KBM-7 (cell line): ENCODE data around the gene PLCD1.
"Not testable (repeated sequence)": the region's sequence is repeated elsewhere in the genome, so short reads cannot be mapped to it uniquely, and the experiment has no call there.

Experiments used
- DNase-seq: peaks from one replicate; pipeline ENCODE4 v3.0.0-alpha.2; 2015
- in situ Hi-C: fragments of 300-500 bp; cut with MboI; formaldehyde crosslinking; loops from 2 replicates; pipeline ENCODE4 v1.14.3; 2020; ENCODE audit warnings: low sequenced_read_pairs, low pct_unique_long_range_greater_than_20kb, mixed read lengths

The PLCD1 gene

GRCh38 chr3:38039101-38039898 lies 9.9 kb upstream of the PLCD1 start, which contains the start of gene DLEC1:
DLEC1 (plus strand) TSS chr3:38039208; CDS start chr3:38039226, 18 bp downstream.
- no peak for DNase-seq
- in situ Hi-C loops = no loop called here

GRCh38 chr3:38038447-38038911 lies 9.0 kb upstream of the PLCD1 start:
- no peak for DNase-seq
- in situ Hi-C loops = no loop called here

DNA sequence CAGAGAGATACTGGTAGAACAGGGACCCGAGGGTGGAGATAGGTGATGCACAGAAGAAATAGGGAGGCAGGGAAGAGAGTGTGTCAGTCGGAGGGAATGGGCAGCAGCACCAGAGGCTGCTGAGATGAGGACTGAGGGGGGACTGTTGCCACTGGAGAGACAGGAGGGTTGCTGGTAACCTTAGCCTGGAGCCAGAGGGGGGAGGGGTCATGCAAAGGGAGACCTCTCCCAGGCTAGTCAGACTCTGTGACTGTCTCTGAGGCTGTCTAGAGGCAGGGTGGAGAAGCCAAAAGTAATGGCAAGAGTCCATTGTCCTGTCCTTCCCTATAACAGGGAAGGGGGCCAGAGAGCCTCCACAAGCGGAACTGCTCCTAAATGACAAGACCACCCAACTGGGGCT lies 7.5 kb upstream of the PLCD1 start:
- in situ Hi-C loops = no loop called here
- DNase-seq = no peak

DNA sequence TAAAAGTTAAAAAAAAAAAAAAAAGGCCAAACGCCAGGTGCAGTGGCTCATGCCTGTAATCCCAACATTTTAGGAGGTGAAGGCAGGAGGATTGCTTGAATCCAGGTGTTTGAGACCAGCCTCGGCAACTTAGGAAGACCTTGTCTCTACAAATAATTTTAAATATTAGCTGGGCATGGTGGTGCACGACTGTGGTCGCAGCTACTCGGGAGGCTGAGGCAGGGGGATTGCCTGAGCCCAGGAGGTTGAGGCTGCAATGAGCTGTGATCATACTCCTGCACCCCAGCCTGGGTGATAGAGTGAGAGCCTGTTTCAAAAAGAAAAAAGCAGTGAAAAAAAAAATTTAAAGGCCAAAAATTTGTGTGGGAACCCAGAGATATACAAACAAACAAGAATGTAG lies 6.8 kb upstream of the PLCD1 start:
- no peak for DNase-seq
- in situ Hi-C loops = no loop called here

- in situ Hi-C loops, DNase-seq: not testable (repeated sequence)
These were observed 4.9 kb upstream of the PLCD1 start for GRCh38 chr3:38034335-38034734.

GRCh38 chr3:38033586-38033985 lies 4.1 kb upstream of the PLCD1 start:
- DNase-seq, in situ Hi-C loops: not testable (repeated sequence)

DNA sequence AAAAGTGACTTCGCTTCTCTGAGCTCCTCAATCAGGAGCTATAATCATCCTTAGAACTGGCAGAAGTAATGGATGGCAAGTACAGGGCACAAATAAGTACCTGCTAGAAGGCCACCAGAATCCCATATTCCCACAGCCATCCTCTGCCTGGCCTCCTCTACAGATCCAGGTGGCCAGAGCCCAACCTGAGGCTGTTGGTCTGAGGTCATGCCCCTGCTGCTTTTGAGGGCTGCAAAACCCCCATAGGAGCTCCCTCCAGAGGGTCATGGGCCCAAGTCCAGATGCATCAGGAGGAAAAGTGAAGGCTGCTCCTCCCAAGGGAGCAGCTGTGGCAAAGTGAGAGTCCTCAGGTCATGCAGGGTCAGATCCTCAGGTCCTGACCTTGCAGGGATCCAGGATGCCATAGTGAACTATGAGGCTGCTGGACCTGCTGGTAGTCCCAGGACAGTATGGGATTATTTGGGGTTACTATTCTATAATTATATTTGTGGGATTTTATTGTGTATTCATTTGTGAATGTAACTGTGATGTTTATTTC lies 3.0 kb upstream of the PLCD1 start:
- in situ Hi-C loops = no loop called here
- DNase-seq = no peak

DNA sequence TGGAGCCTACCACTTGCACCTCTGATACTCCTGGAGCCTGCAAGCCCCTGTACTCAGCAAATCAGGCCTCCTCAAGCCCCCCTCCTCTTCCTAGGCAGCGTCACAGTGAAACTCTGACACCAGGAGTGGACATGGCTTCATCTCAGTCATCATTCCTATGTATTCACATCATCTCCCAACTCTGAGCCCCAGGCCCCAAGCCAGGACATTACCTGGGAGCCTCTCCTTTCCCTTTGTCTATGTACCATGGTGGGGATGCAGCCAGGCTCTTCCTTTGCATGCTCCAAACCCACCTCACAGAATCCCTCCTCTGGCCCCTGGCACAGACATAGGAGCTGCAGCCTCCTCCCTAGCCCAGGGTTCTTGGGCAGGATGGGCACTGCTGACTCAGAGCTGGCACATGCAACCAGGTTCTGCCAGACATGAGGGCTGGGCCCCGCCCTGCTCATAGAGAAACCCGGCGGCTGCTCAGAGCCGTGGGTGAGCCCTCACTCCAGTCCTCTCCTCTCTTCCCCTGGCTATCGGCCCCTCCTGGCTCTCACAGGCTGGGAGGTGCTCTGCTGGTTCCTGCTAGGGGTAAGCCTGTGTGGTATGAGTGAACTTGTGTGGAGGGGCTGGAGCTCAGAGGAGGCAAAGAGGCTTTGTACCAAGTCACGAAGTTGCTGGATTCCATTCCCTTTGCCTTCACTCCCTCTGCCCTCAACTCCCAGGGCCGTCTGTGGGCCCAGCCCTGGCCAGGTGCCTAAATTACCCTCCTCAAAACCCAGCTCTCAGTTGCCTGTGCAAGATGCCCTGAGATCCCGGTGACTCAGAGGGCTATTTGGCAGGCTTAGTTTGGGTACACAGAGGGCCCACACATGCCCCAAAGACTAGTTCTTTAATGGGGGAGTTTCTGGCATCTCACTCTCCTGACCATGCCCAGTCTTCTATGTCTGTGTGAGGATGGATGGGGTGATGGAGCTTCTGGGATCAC lies 1.9 kb upstream of the PLCD1 start:
- no peak for DNase-seq
- in situ Hi-C loops = no loop called here

- in situ Hi-C loops = no loop called here
These were observed 932 bp upstream of the PLCD1 start for GRCh38 chr3:38030126-38031021.

GRCh38 chr3:38028621-38029361 lies 651 bp downstream of the PLCD1 start:
- in situ Hi-C loops = no loop called here
- no peak for DNase-seq

More at GRCh38 chr3:38030126-38031021, 932 bp upstream of the PLCD1 start:
- no peak for DNase-seq

DNA sequence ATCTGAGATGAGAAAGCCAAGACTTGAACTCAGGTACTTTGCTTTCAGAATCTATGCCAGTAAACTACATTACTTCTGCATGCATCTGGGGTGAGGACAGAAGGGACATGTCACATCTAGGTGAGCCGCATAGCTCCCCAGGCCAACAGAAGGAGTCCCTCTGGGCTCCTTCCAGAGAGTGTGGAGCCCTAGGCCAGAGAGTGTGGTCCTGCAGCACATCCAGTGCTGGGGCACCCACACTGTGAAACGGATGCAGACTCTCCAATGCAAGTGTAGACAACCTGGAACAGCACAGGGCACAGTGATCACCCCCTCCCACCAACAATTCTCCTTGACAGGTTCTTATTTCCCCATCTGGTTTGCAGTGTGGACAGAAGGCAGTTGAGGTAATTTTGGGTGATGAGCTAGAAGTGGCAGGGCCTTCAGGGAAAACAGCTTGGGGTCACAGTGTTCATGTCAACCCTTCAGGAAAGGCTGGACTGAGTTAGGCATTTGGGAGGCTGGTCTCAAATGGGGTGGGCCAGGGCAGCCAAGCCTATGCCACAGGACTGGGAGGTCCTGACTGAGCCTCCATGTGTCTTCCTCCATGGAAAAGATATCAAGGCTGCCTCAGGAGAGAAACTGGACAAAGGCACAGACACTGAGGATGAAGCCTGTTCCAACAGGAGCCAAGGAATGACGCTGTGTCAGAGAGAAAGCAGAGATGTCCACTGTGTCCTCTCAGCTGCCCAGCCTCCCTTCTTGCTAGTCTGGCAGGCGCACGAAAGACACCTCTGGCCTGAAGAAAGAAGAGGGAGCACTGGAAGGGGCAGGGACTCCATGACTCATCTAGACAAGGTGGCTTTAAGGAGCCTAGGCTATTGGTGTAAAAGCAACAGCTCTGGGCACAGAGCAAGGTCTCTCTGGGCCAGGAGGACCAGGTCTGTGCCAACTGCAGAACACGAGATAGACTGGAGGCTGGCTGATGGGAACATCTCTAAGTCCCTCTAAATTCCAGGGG lies 1.7 kb downstream of the PLCD1 start:
- DNase-seq = no peak
- in situ Hi-C loops = no loop called here

- in situ Hi-C loops = no loop called here
These were observed 2.6 kb downstream of the PLCD1 start for GRCh38 chr3:38026856-38027255.

DNA sequence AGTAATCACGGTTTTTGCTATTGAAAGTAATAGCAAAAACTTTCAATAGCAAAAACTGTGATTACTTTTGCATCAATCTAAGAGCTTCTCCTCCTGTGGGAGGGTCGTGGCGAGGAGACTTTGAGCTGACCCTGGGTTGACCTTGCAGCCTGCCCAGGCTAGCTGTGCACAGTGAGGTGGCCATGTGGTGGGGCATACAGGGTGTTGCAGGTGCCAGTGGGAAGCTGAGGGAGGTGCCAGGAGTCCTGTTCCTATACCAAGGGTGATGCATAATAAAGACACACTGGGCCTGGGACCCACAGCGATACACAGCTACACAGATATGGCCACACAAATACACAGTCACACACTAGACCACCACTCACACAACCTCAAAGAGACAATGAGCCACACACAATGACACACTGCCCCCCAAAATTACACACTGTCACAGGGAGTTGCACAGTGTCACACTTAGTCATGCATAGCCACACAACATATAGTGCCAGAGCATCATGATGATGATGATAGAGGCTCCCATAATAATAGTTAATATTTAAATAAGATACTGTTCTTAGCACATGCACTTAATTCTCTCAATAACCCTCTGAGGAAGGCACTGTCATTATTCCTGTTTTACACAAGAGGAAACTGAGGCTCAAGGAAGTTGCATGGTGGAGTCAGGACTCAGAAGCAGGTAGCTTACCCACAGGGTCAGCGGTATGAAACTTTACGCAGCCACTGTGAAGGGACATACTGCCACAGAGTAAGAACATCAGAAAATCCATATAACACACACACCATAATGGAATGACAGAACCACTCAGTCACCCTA lies 6.3 kb downstream of the PLCD1 start:
- in situ Hi-C loops = no loop called here
- no peak for DNase-seq

More at GRCh38 chr3:38026856-38027255, 2.6 kb downstream of the PLCD1 start:
- DNase-seq = no peak

DNA sequence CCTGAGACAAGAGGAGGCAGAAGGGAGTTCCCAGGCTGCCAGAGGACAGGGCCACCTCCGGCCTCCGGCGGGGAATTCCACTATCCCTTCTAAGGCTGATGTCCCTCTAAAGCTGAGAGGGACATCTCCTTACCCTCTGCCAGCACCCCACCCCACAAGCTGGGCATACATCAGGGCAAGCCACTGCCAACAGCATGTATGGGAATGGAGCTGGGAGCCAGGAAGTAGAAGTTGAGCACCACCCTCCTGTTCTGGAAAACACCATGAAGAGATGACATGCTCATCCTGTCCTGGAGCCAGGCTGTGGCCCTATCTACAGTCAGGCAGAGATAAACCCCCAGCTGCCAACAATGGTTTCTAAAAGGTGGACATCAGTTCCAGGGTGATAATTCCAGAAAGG lies 7.1 kb downstream of the PLCD1 start:
- DNase-seq = no peak
- in situ Hi-C loops = no loop called here

GRCh38 chr3:38021196-38021595 lies 8.2 kb downstream of the PLCD1 start:
- DNase-seq = no peak
- in situ Hi-C loops = no loop called here

DNA sequence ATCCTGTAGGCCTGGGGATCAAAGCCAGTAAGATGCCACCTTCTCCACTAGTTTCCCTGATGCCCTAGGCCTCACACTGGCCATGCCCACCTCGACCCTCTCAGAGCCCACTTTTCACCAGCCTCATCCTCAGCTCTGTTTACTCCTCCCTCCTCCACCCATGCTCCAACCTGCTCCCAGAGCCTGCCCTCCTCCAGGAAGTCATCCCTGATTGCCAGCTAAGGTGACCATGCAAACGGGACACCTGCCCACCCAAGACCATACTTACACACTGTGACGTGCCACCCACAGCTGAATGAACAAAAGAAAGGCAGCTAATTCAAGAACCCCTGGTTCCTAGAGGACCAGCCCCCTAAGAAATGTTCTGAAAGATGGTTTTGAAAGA lies 9.1 kb downstream of the PLCD1 start:
- in situ Hi-C loops = no loop called here
- no peak for DNase-seq
